Astrocyte (in vitro differentiated cells and primary cell): ENCODE results near the gene C1QTNF1. TPM values are rescaled to one million over a fixed set of nuclear protein-coding genes. Genes with fewer than 3 reads are reported as not detected.
A peak's percentile ranks its signal among the peaks of the same experiment; 100 is the strongest.

Source experiments
- DNase-seq: peaks from one replicate; pipeline ENCODE4 v3.0.0-alpha.2; 2010; ENCODE audit warnings: low read depth
- FAIRE-seq: peaks from 2 replicates; lab custom pipeline; 2011; peaks lifted over from hg19 to GRCh38; lab: Jason Lieb, UNC
- H2AFZ ChIP-seq: 2 replicates; pipeline ENCODE4 v1.6.0; 2012; ENCODE audit warnings: low read depth, low read length, inconsistent platforms
- H3K27ac ChIP-seq: 2 replicates; pipeline ENCODE4 v1.5.1; 2011; ENCODE audit warnings: low read depth, low read length, inconsistent platforms
- H3K27me3 ChIP-seq: 2 replicates; pipeline ENCODE4 v1.6.0; 2011; ENCODE audit warnings: low read length, inconsistent platforms; ENCODE audit not compliant: insufficient read depth
- H3K36me3 ChIP-seq: 2 replicates; pipeline ENCODE4 v1.5.1; 2011; ENCODE audit warnings: low read length, inconsistent platforms; ENCODE audit not compliant: insufficient read depth
- H3K4me1 ChIP-seq: 2 replicates; pipeline ENCODE4 v1.5.1; 2011; ENCODE audit warnings: low read length, inconsistent platforms; ENCODE audit not compliant: insufficient read depth
- H3K4me2 ChIP-seq: 2 replicates; pipeline ENCODE4 v1.6.0; 2012; ENCODE audit warnings: low read length, inconsistent platforms
- H3K4me3 ChIP-seq: 2 replicates; pipeline ENCODE4 v1.5.1; 2011; ENCODE audit warnings: low read depth, mild to moderate bottlenecking, low read length, inconsistent platforms; ENCODE audit not compliant: insufficient read depth
- H3K79me2 ChIP-seq: 2 replicates; pipeline ENCODE4 v1.6.0; 2012; ENCODE audit warnings: mild to moderate bottlenecking, low read length, inconsistent platforms; ENCODE audit not compliant: insufficient read depth
- H3K9ac ChIP-seq: 2 replicates; pipeline ENCODE4 v1.6.0; 2012; ENCODE audit warnings: mild to moderate bottlenecking, low read length, inconsistent platforms
- H3K9me3 ChIP-seq: 2 replicates; pipeline ENCODE4 v1.5.1; 2012; ENCODE audit warnings: low read depth, mild to moderate bottlenecking, low read length, inconsistent platforms; ENCODE audit not compliant: insufficient read depth
- H4K20me1 ChIP-seq: 2 replicates; pipeline ENCODE4 v1.6.0; 2012; ENCODE audit warnings: low read length, inconsistent platforms; ENCODE audit not compliant: insufficient read depth
- H3K27ac Mint-ChIP-seq: one replicate; pipeline ENCODE4 v1.8.0; 2021; ENCODE audit warnings: mild to moderate bottlenecking, mixed read lengths; ENCODE audit not compliant: unreplicated experiment
- H3K27me3 Mint-ChIP-seq: one replicate; pipeline ENCODE4 v1.8.0; 2021; ENCODE audit warnings: low read depth, mixed read lengths; ENCODE audit not compliant: unreplicated experiment
- H3K36me3 Mint-ChIP-seq: one replicate; pipeline ENCODE4 v1.8.0; 2021; ENCODE audit warnings: low read depth, mixed read lengths; ENCODE audit not compliant: unreplicated experiment
- H3K4me1 Mint-ChIP-seq: one replicate; pipeline ENCODE4 v1.8.0; 2021; ENCODE audit warnings: low read depth, mixed read lengths; ENCODE audit not compliant: unreplicated experiment
- H3K4me3 Mint-ChIP-seq: one replicate; pipeline ENCODE4 v1.8.0; 2021; ENCODE audit warnings: mild to moderate bottlenecking, moderate library complexity, mixed read lengths; ENCODE audit not compliant: unreplicated experiment
- H3K9me3 Mint-ChIP-seq: one replicate; pipeline ENCODE4 v1.8.0; 2021; ENCODE audit warnings: mild to moderate bottlenecking, mixed read lengths; ENCODE audit not compliant: unreplicated experiment
- EZH2 ChIP-seq: IDR thresholded peaks from 2 replicates; pipeline ENCODE4 v1.6.1; 2012; ENCODE audit warnings: mild to moderate bottlenecking, low read length, inconsistent platforms; ENCODE audit not compliant: insufficient read depth
- total RNA-seq: library from RNA; stranded (reverse); gene quantifications from 2 replicates; pipeline ENCODE4 v1.2.1, GENCODE V29; 2021
- TF ChIP-seq, protein P1 (sequence below): IDR thresholded peaks from 2 replicates; pipeline ENCODE4 v1.5.1; 2011; ENCODE audit warnings: low read depth, mild to moderate bottlenecking, inconsistent platforms, low read length, moderate library complexity; ENCODE audit not compliant: insufficient read depth

Gene C1QTNF1
- total RNA-seq, 1 donor from 2014 or later = 2.2 TPM

DNA sequence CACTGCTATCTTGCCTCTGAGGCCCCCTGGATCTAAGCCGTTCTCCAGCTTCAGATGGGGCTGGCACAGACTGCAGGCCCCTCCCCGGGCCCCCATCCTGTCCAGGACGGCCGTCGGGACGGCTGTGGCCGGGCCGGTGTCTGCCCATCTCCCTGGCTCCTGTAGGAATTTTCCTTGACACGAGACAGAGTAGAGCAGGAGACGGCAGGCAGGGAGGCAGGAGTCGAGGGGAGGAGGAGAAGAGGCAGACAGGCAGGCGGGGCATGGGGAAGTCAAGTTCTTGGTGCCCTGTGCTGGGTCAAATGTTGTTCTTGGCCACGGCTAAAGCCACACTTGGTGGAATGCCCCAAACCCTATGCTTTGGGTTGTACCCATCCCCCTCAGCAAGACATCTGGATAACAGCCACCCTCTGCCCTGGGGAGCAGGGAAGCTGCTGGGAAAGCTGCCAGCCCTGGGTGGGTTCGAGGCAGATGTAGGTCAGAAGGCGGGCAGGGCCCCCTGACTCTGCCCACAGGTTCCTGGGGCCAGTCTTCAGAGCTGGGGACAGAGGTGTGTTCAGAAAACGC is 4.0 kb downstream of the C1QTNF1 start:
- Histone ChIP-seq H3K9ac (no peak overlapping the region), H3K9me3 (no peaks in the 10 kb centered on the region), H3K4me1 (peaks cover 30% of the 10 kb centered on the region), H2AFZ (no peak overlapping the region), H3K27me3 (peaks cover 24% of the 10 kb centered on the region), H3K79me2 (no peaks in the 10 kb centered on the region), H3K4me2 (peak overlapping the region; percentile 32), H3K4me3 (no peak overlapping the region), H3K36me3 (no peaks in the 10 kb centered on the region), H4K20me1 (no peaks in the 10 kb centered on the region), H3K27ac (no peak overlapping the region)
- Mint-ChIP-seq H3K27ac (no peak overlapping the region), H3K9me3 (peaks cover 2% of the 10 kb centered on the region), H3K4me1 (peaks cover 19% of the 10 kb centered on the region), H3K4me3 (no peak overlapping the region), H3K36me3 (no peaks in the 10 kb centered on the region), H3K27me3 (peaks cover 52% of the 10 kb centered on the region)
- DNase-seq = no peak
- TF ChIP-seq EZH2 = no peak
- TF ChIP-seq, protein P1, sequence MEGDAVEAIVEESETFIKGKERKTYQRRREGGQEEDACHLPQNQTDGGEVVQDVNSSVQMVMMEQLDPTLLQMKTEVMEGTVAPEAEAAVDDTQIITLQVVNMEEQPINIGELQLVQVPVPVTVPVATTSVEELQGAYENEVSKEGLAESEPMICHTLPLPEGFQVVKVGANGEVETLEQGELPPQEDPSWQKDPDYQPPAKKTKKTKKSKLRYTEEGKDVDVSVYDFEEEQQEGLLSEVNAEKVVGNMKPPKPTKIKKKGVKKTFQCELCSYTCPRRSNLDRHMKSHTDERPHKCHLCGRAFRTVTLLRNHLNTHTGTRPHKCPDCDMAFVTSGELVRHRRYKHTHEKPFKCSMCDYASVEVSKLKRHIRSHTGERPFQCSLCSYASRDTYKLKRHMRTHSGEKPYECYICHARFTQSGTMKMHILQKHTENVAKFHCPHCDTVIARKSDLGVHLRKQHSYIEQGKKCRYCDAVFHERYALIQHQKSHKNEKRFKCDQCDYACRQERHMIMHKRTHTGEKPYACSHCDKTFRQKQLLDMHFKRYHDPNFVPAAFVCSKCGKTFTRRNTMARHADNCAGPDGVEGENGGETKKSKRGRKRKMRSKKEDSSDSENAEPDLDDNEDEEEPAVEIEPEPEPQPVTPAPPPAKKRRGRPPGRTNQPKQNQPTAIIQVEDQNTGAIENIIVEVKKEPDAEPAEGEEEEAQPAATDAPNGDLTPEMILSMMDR = no peak
- no peak for FAIRE-seq

DNA sequence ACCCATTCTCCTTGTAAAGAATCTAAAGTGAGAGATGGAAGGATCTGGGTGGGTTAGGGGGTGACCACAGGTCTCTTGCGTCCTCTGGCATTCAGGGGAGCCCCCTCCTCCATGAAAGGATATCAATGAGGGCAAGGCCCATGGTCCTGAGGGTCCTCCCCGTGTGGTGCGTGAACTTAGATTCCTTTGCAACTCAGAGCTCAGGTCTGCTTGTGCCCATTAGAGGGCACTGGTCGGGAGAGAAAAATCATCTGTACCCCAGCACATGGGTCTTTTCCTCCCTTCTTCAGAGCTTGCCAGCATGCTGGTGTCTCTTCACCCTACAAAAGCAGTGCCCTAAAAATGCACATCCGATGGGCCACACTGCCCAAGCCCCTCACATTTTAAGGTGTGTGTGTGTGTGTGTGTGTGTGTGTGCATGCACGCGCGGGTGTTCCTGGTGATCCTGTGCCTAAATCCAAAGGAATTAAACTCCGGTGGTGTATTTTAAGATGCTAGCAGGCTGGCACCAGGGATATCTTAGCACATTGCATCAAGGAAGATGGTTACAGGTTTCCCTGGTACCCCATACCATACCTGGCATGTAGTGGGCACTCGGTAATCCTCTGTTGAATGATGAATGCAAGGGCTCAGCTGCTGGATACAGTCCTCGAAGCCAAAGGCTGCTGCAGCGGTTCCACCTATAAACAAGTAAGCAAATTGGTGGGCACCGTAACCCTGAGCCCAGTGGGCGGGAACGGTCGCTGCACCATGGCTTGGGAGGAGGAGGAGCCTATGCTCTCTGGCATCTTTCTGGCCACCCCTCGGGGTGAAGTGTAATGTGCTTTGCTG is 4.7 kb downstream of the C1QTNF1 start:
- peaks cover 2% of the 10 kb centered on the region for H3K9me3 Mint-ChIP-seq
- H3K9me3 ChIP-seq = no peaks in the 10 kb centered on the region
- no peaks in the 10 kb centered on the region for H3K36me3 Mint-ChIP-seq
- H3K4me3 ChIP-seq = no peak overlapping the region
- H3K4me2 ChIP-seq = no peak overlapping the region
- H3K27ac Mint-ChIP-seq = no peak overlapping the region
- no peaks in the 10 kb centered on the region for H3K36me3 ChIP-seq
- no peak overlapping the region for H3K4me3 Mint-ChIP-seq
- peaks cover 51% of the 10 kb centered on the region for H3K27me3 Mint-ChIP-seq
- H3K27ac ChIP-seq = no peak overlapping the region
- peaks cover 30% of the 10 kb centered on the region for H3K4me1 ChIP-seq
- H2AFZ ChIP-seq = no peak overlapping the region
- peaks cover 19% of the 10 kb centered on the region for H3K4me1 Mint-ChIP-seq
- DNase-seq = no peak
- no peak overlapping the region for H3K9ac ChIP-seq
- H3K27me3 ChIP-seq = peaks cover 22% of the 10 kb centered on the region
- FAIRE-seq = no peak
- no peaks in the 10 kb centered on the region for H4K20me1 ChIP-seq
- TF ChIP-seq, protein P1 = no peak
- TF ChIP-seq EZH2 = no peak
- no peaks in the 10 kb centered on the region for H3K79me2 ChIP-seq
